Activated T-helper 17 cell treated with anti-CD3 and anti-CD28 coated beads, Interleukin-2, amount 50 U/mL, for 72 hours (primary cell): ENCODE measurements around the gene HES6. TPM values are rescaled to one million over a fixed set of nuclear protein-coding genes. Genes with fewer than 3 reads are reported as not detected.
A peak's percentile ranks its signal among the peaks of the same experiment; 100 is the strongest.

Experiments used
- ATAC-seq: fragments of 150-1000 bp; cut with Tn5 transposase; replicated peaks from 2 replicates; pipeline ENCODE4 v1.10.0; 2021; ENCODE audit warnings: mild to moderate bottlenecking, moderate library complexity
- H3K27ac Mint-ChIP-seq: one replicate; pipeline ENCODE4 v1.8.0; 2022; ENCODE audit warnings: mixed read lengths
- H3K27me3 Mint-ChIP-seq: one replicate; pipeline ENCODE4 v1.8.0; 2022; ENCODE audit warnings: mixed read lengths
- H3K36me3 Mint-ChIP-seq: one replicate; pipeline ENCODE4 v1.8.0; 2022; ENCODE audit warnings: low read depth, mild to moderate bottlenecking, mixed read lengths
- H3K4me1 Mint-ChIP-seq: one replicate; pipeline ENCODE4 v1.8.0; 2022; ENCODE audit warnings: mixed read lengths
- H3K4me3 Mint-ChIP-seq: one replicate; pipeline ENCODE4 v1.8.0; 2022; ENCODE audit warnings: mild to moderate bottlenecking, mixed read lengths
- H3K9me3 Mint-ChIP-seq: one replicate; pipeline ENCODE4 v1.8.0; 2022; ENCODE audit warnings: mixed read lengths
- total RNA-seq, 2 donors: library from RNA; stranded (reverse); gene quantifications; one replicate each; pipeline ENCODE4 v1.2.3, GENCODE V29; 2022

Gene HES6
- total RNA-seq, 2 donors from 2014 or later = 1.3 to 4.8 TPM

GRCh38 chr2:238238766-238239542 is 884 bp downstream of the HES6 start:
- Mint-ChIP-seq H3K27ac (no peak overlapping the region), H3K36me3 (no peaks in the 10 kb centered on the region), H3K4me3 (peak overlapping the region; percentile 33), H3K9me3 (no peaks in the 10 kb centered on the region), H3K27me3 (peaks cover 17% of the 10 kb centered on the region), H3K4me1 (no peaks in the 10 kb centered on the region)
- no peak for ATAC-seq

- Mint-ChIP-seq H3K9me3 (no peaks in the 10 kb centered on the region), H3K36me3 (no peaks in the 10 kb centered on the region), H3K27ac (no peak overlapping the region), H3K27me3 (peaks cover 17% of the 10 kb centered on the region), H3K4me3 (peak overlapping the region; percentile 33), H3K4me1 (no peaks in the 10 kb centered on the region)
- ATAC-seq = no peak
Observed at GRCh38 chr2:238238311-238238765, 1.5 kb downstream of the HES6 start.

GRCh38 chr2:238237431-238238135 is 2.3 kb downstream of the HES6 start:
- Mint-ChIP-seq H3K4me3 (peak overlapping the region; percentile 33), H3K9me3 (no peaks in the 10 kb centered on the region), H3K4me1 (no peaks in the 10 kb centered on the region), H3K36me3 (no peaks in the 10 kb centered on the region), H3K27me3 (peaks cover 17% of the 10 kb centered on the region), H3K27ac (no peak overlapping the region)
- ATAC-seq = no peak

GRCh38 chr2:238236571-238236970 is 3.3 kb downstream of the HES6 start:
- Mint-ChIP-seq H3K9me3 (no peaks in the 10 kb centered on the region), H3K36me3 (no peaks in the 10 kb centered on the region), H3K4me3 (no peak overlapping the region), H3K27me3 (peaks cover 17% of the 10 kb centered on the region), H3K27ac (no peak overlapping the region), H3K4me1 (peaks cover 4% of the 10 kb centered on the region)
- ATAC-seq = no peak

- peaks cover 17% of the 10 kb centered on the region for H3K27me3 Mint-ChIP-seq
- H3K4me1 Mint-ChIP-seq = peaks cover 5% of the 10 kb centered on the region
- H3K4me3 Mint-ChIP-seq = no peak overlapping the region
- H3K36me3 Mint-ChIP-seq = no peaks in the 10 kb centered on the region
- no peaks in the 10 kb centered on the region for H3K9me3 Mint-ChIP-seq
- no peak for ATAC-seq
- no peak overlapping the region for H3K27ac Mint-ChIP-seq
Observed at GRCh38 chr2:238235856-238236255, 4.0 kb downstream of the HES6 start.

- Mint-ChIP-seq H3K27ac (no peak overlapping the region), H3K4me3 (peak overlapping the region; percentile 26), H3K9me3 (no peaks in the 10 kb centered on the region), H3K27me3 (peaks cover 17% of the 10 kb centered on the region), H3K4me1 (peaks cover 9% of the 10 kb centered on the region), H3K36me3 (no peaks in the 10 kb centered on the region)
- no peak for ATAC-seq
Observed at GRCh38 chr2:238235331-238235732, 4.5 kb downstream of the HES6 start.

- no peak for ATAC-seq
- Mint-ChIP-seq H3K27ac (no peak overlapping the region), H3K27me3 (peaks cover 14% of the 10 kb centered on the region), H3K36me3 (no peaks in the 10 kb centered on the region), H3K4me3 (peak overlapping the region; percentile 26), H3K4me1 (peaks cover 11% of the 10 kb centered on the region), H3K9me3 (no peaks in the 10 kb centered on the region)
Observed at GRCh38 chr2:238233625-238234024, 6.2 kb downstream of the HES6 start.

GRCh38 chr2:238231809-238232208 is 8.0 kb downstream of the HES6 start:
- no peak for ATAC-seq

GRCh38 chr2:238231251-238231793 is 8.5 kb downstream of the HES6 start:
- Mint-ChIP-seq H3K27me3 (peaks cover 13% of the 10 kb centered on the region), H3K4me1 (peaks cover 11% of the 10 kb centered on the region)
- peak; percentile 91 for ATAC-seq

More at GRCh38 chr2:238231809-238232208, 8.0 kb downstream of the HES6 start:
- Mint-ChIP-seq H3K27me3 (peaks cover 14% of the 10 kb centered on the region), H3K36me3 (no peaks in the 10 kb centered on the region), H3K4me1 (peaks cover 11% of the 10 kb centered on the region), H3K27ac (no peak overlapping the region), H3K9me3 (no peaks in the 10 kb centered on the region), H3K4me3 (peak overlapping the region; percentile 55)

GRCh38 chr2:238230699-238231098 is 9.1 kb downstream of the HES6 start:
- Mint-ChIP-seq H3K4me3 (peak overlapping the region; percentile 55), H3K4me1 (peaks cover 11% of the 10 kb centered on the region), H3K27me3 (peaks cover 6% of the 10 kb centered on the region), H3K27ac (no peak overlapping the region), H3K9me3 (no peaks in the 10 kb centered on the region), H3K36me3 (no peaks in the 10 kb centered on the region)
- ATAC-seq = no peak

More at GRCh38 chr2:238231251-238231793, 8.5 kb downstream of the HES6 start:
- no peaks in the 10 kb centered on the region for H3K36me3 Mint-ChIP-seq
- no peaks in the 10 kb centered on the region for H3K9me3 Mint-ChIP-seq
- peak overlapping the region; percentile 55 for H3K4me3 Mint-ChIP-seq
- H3K27ac Mint-ChIP-seq = no peak overlapping the region

GRCh38 chr2:238228700-238229099 is 11.1 kb downstream of the HES6 start:
- Mint-ChIP-seq H3K27ac (no peak overlapping the region), H3K36me3 (no peaks in the 10 kb centered on the region), H3K4me3 (no peak overlapping the region), H3K9me3 (no peaks in the 10 kb centered on the region), H3K4me1 (peaks cover 11% of the 10 kb centered on the region), H3K27me3 (no peaks in the 10 kb centered on the region)
- no peak for ATAC-seq

GRCh38 chr2:238227587-238228032 is 12.2 kb downstream of the HES6 start:
- H3K27ac Mint-ChIP-seq = no peak overlapping the region
- no peaks in the 10 kb centered on the region for H3K27me3 Mint-ChIP-seq
- no peak overlapping the region for H3K4me3 Mint-ChIP-seq
- H3K36me3 Mint-ChIP-seq = no peaks in the 10 kb centered on the region
- no peak for ATAC-seq
- H3K4me1 Mint-ChIP-seq = peaks cover 11% of the 10 kb centered on the region
- no peaks in the 10 kb centered on the region for H3K9me3 Mint-ChIP-seq

- Mint-ChIP-seq H3K4me3 (no peak overlapping the region), H3K36me3 (no peaks in the 10 kb centered on the region), H3K27me3 (no peaks in the 10 kb centered on the region), H3K4me1 (peaks cover 11% of the 10 kb centered on the region), H3K27ac (no peak overlapping the region), H3K9me3 (no peaks in the 10 kb centered on the region)
- ATAC-seq = no peak
Observed at GRCh38 chr2:238226698-238227586, 12.9 kb downstream of the HES6 start.
